GM12878 (cell line): ENCODE results near the gene OLFML3. TPM values are rescaled to one million over a fixed set of nuclear protein-coding genes. Genes with fewer than 3 reads are reported as not detected.

Experiments
- ATAC-seq: fragments of 200-7000 bp; cut with Tn5 transposase; 3 replicates; pipeline ENCODE4 v1.9.1; 2020; ENCODE audit warnings: mild to moderate bottlenecking, moderate library complexity
- BruUV-seq: library from RNA; stranded (reverse); fragments of 400-500 nt; replicated peaks from 2 replicates; lab custom pipeline; 2021; lab: Mats Ljungman, UMichigan
- CTCF ChIA-PET: fragments of 300-600 bp; sonication (Branson Sonifier 250); formaldehyde crosslinking; extraction: SDS; loops from one replicate; lab custom pipeline; 2021; ENCODE audit warnings: inconsistent platforms; lab: Yijun Ruan, JAX
- POLR2A ChIA-PET: fragments of 350-600 bp; formaldehyde crosslinking; extraction: SDS; loops from one replicate; lab custom pipeline; 2021; ENCODE audit warnings: inconsistent platforms; lab: Charles Lee
- RAD21 ChIA-PET: fragments of 300-600 bp; sonication (Branson Sonifier 250); formaldehyde crosslinking; loops from one replicate; lab custom pipeline; 2023; ENCODE audit warnings: antibody characterized with exemption; ENCODE audit not compliant: unreplicated experiment; lab: Charles Lee
- SMC1A ChIA-PET: fragments of 300-600 bp; sonication (Branson Sonifier 250); formaldehyde crosslinking; loops from one replicate; lab custom pipeline; 2023; ENCODE audit not compliant: unreplicated experiment, uncharacterized antibody; lab: Charles Lee
- DNase-seq: peaks from one replicate; pipeline ENCODE4 v3.0.0-alpha.2; 2011; ENCODE audit warnings: low read depth, low spot score
- FAIRE-seq: peaks from 3 replicates; lab custom pipeline; 2011; peaks lifted over from hg19 to GRCh38; lab: Jason Lieb, UNC
- H2AFZ ChIP-seq: 2 replicates; pipeline ENCODE4 v1.6.0; 2011; ENCODE audit warnings: low read depth, low read length, control low read depth; ENCODE audit not compliant: control insufficient read depth
- H3K27ac ChIP-seq: 2 replicates; pipeline ENCODE4 v1.5.1; 2011; ENCODE audit warnings: control low read depth; ENCODE audit not compliant: control insufficient read depth, insufficient read depth
- H3K27me3 ChIP-seq, 2 experiments: replicated peaks in 1 of 2; 2 replicates each; pipeline versions ENCODE4 v1.6.0 to v1.6.1; 2011; ENCODE audit warnings: low read length in 1 of 2; ENCODE audit not compliant: control insufficient read depth in 2 of 2, insufficient read depth in 2 of 2
- H3K36me3 ChIP-seq, 2 experiments: 2 replicates each; pipeline ENCODE4 v1.5.1; 2011; ENCODE audit warnings: low read length in 1 of 2; ENCODE audit not compliant: control insufficient read depth in 2 of 2, insufficient read depth in 2 of 2
- H3K4me1 ChIP-seq: 2 replicates; pipeline ENCODE4 v1.6.1; 2011; ENCODE audit warnings: mild to moderate bottlenecking, low read length, moderate library complexity, mixed read lengths; ENCODE audit not compliant: control insufficient read depth, insufficient read depth
- H3K4me2 ChIP-seq: 2 replicates; pipeline ENCODE4 v1.6.0; 2011; ENCODE audit warnings: control low read depth; ENCODE audit not compliant: control insufficient read depth, insufficient read depth
- H3K4me3 ChIP-seq: fragments of 200-600 bp; sonication (generic); 2 replicates; pipeline ENCODE4 v1.5.1; 2016
- H3K79me2 ChIP-seq: 2 replicates; pipeline ENCODE4 v1.6.0; 2011; ENCODE audit warnings: low read length; ENCODE audit not compliant: control insufficient read depth, insufficient read depth
- H3K9ac ChIP-seq: 2 replicates; pipeline ENCODE4 v1.8.0; 2011; ENCODE audit warnings: low read length, control low read depth, mixed read lengths; ENCODE audit not compliant: control insufficient read depth, insufficient read depth
- H3K9me3 ChIP-seq: replicated peaks from 3 replicates; pipeline ENCODE4 v1.5.1; 2011; ENCODE audit warnings: mild to moderate bottlenecking, low read length; ENCODE audit not compliant: control insufficient read depth, insufficient read depth
- H4K20me1 ChIP-seq: 2 replicates; pipeline ENCODE4 v1.6.0; 2011; ENCODE audit not compliant: control insufficient read depth, insufficient read depth
- BMI1 ChIP-seq: fragments of 450-650 bp; IDR thresholded peaks from 2 replicates; pipeline ENCODE4 v1.6.1; 2016; ENCODE audit warnings: mild to moderate bottlenecking, moderate library complexity, borderline replicate concordance
- CBX5 ChIP-seq: sonication (generic); IDR thresholded peaks from 2 replicates; pipeline ENCODE4 v1.6.1; 2016; ENCODE audit warnings: low read depth, moderate library complexity, mild to moderate bottlenecking, inconsistent platforms
- E4F1 ChIP-seq: fragments of 450-650 bp; IDR thresholded peaks from 2 replicates; pipeline ENCODE4 v1.6.1; 2018; ENCODE audit warnings: borderline replicate concordance, mild to moderate bottlenecking; ENCODE audit not compliant: partially characterized antibody
- FOS ChIP-seq: IDR thresholded peaks from 3 replicates; pipeline ENCODE4 v1.6.1; 2011; ENCODE audit warnings: borderline replicate concordance; ENCODE audit not compliant: insufficient read length; ENCODE audit errors: extremely low read depth
- MEF2A ChIP-seq: IDR thresholded peaks from 2 replicates; pipeline ENCODE4 v1.6.1; 2011; ENCODE audit warnings: low read depth, mild to moderate bottlenecking, low read length, moderate library complexity; ENCODE audit not compliant: insufficient read depth
- NFXL1 ChIP-seq: fragments of 450-650 bp; IDR thresholded peaks from 2 replicates; pipeline ENCODE4 v1.6.1; 2017; ENCODE audit warnings: antibody characterized with exemption, mild to moderate bottlenecking, borderline replicate concordance
- POU2F2 ChIP-seq: IDR thresholded peaks from 3 replicates; pipeline ENCODE4 v1.6.1; 2011; ENCODE audit warnings: low read depth, mild to moderate bottlenecking, low read length, borderline replicate concordance
- YBX1 ChIP-seq: fragments of 450-650 bp; IDR thresholded peaks from 2 replicates; pipeline ENCODE4 v1.6.1; 2016; ENCODE audit warnings: antibody characterized with exemption
- ZNF384 ChIP-seq: IDR thresholded peaks from 2 replicates; pipeline ENCODE4 v1.6.1; 2012; ENCODE audit warnings: low read depth, mild to moderate bottlenecking, low read length, improper control_type of control experiment, borderline replicate concordance
- WGBS: methylation state at CpG from one replicate; pipeline ENCODE4 v1.1.6; 2016; ENCODE audit warnings: low lambda C conversion rate; ENCODE audit not compliant: insufficient replicate concordance, insufficient coverage; ENCODE audit errors: missing lambda C conversion rate; 5-methylcytosine and 5-hydroxymethylcytosine counted together
- in situ Hi-C: fragments of 300-500 bp; cut with MboI; formaldehyde crosslinking; loops from 9 replicates; pipeline ENCODE4 v1.14.3; 2018; ENCODE audit warnings: mixed read lengths
- intact Hi-C: fragments of 100-400 bp; cut with micrococcal nuclease; formaldehyde crosslinking; loops from one replicate; pipeline ENCODE4 v1.14.2; 2022; ENCODE audit not compliant: unreplicated experiment
- polyA plus RNA-seq, 11 experiments: library from polyadenylated mRNA; depleted of rRNA in 4 of 11; unstranded in 6 of 11; stranded (reverse) in 5 of 11; fragments of >200 nt; fragmentation: Nextera tagmentation in 4 of 11; fragmentation: Illumina TruSeq in 1 of 11; extraction: Ambion mirVana in 4 of 11; extraction: Trizol in 1 of 11; gene quantifications; 1 replicate in 1 of 11; 2 replicates in 10 of 11; pipeline versions ENCODE4 v1.2.1 to v1.2.3, GENCODE V29; 2011 to 2016; ENCODE audit warnings: inconsistent platforms in 2 of 11, missing spikeins in 2 of 11, low read depth in 1 of 11
- total RNA-seq, 4 experiments: library from RNA; depleted of rRNA in 3 of 4; stranded (reverse); fragments of >200 nt in 3 of 4; fragmentation: Illumina TruSeq in 1 of 4; extraction: Trizol in 1 of 4; gene quantifications; 2 replicates each; pipeline versions ENCODE4 v1.2.1 to v1.2.3, GENCODE V29; 2013 to 2021

Gene OLFML3
- total and polyA plus RNA-seq, 10 of the 15 experiments (the other 5 are each of a cell fraction or from before 2014, with no cell fraction given): 0.03 TPM; not detected in 9

DNA sequence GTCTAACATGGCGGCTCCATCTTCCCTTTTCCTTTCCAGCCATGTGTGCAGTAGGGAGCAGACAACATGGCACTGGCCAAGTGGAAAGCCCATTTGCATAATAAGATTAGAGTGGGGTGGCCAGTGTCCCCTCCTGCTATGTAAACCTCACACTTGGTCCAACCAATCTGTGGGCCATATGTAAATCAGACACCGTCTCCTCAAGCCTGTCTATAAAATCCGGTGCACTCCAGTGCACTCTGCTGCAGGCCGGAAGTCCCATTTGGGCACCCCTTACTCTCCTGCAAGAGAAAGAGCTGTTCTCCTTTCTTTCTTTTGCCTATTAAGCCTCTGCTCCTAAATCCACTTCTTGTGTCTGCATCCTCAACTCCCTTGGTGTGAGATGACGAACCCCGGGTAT, 44.1 kb downstream of the OLFML3 start:
- in situ Hi-C loops: no loop called here
- ChIA-PET RAD21 (no interaction called here), CTCF (interaction anchor here (0.7 to 0.9 kb wide), 2 partner anchors 10 to 19 kb away, joined by 3 read pairs; no protein-coding TSS in a partner anchor), SMC1A (interaction anchor here (1.2 kb wide), 1 partner anchor 31 kb away, joined by 3 read pairs; no protein-coding TSS in a partner anchor), POLR2A (no interaction called here)
- Histone ChIP-seq H3K27ac (no peak overlapping the region), H3K4me1 (no peaks in the 10 kb centered on the region), H3K27me3 (no peaks in the 10 kb centered on the region; a peak in 2 of 4 replicates), H3K9me3 (no peaks in the 10 kb centered on the region; the same call in 2 of the 3 replicates), H3K4me2 (no peak overlapping the region), H2AFZ (no peak overlapping the region), H3K4me3 (no peak overlapping the region), H4K20me1 (no peaks in the 10 kb centered on the region), H3K9ac (no peak overlapping the region), H3K79me2 (no peaks in the 10 kb centered on the region), H3K36me3 (no peaks in the 10 kb centered on the region)
- intact Hi-C loops: no loop called here
- no peak for TF ChIP-seq ZNF384
- TF ChIP-seq BMI1: no peak
- TF ChIP-seq YBX1: no peak
- FAIRE-seq (no peak), DNase-seq (no peak), ATAC-seq (no peak)
- 58% methylated on average over 6 of the region's 6 CpGs for WGBS
- BruUV-seq: no TSS peak

DNA sequence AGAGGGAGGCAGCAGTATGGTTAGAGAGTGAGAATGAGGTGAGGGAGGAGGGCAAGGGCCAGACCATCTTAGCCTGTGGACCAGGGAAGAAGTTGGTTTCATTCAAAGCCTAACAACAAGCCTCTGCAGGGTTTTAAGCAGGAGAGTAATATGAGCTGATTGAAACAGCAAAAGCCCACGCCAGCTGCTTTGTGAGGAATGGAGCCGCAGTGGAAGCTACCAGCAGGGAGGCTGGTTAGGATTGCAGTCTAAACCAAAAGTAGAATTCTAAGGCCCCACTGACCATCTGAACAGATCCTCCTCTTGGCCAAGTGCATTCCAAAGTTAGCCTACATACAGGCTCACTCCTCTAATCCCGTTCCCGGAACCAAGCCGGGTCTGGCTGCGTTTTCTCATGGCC, 44.8 kb downstream of the OLFML3 start:
- TF ChIP-seq E4F1: no peak
- no peak for TF ChIP-seq POU2F2
- TF ChIP-seq NFXL1: no peak
- TF ChIP-seq MEF2A: no peak
- TF ChIP-seq CBX5: no peak
- no peak for TF ChIP-seq FOS
- TF ChIP-seq, all 136 proteins: peak for 0
- no peak overlapping the region for H2AFZ ChIP-seq
- no peak overlapping the region for H3K27ac ChIP-seq
- no TSS peak for BruUV-seq
- no peak for ATAC-seq
- in situ Hi-C loops: no loop called here
- DNase-seq: no peak
- intact Hi-C loops: no loop called here
- H3K4me1 ChIP-seq: no peaks in the 10 kb centered on the region
- ChIA-PET CTCF (interaction anchor here (0.7 to 0.9 kb wide), 2 partner anchors 9 to 19 kb away, joined by 3 read pairs; no protein-coding TSS in a partner anchor), RAD21 (no interaction called here), POLR2A (no interaction called here), SMC1A (interaction anchor here (0.6 kb wide), 1 partner anchor 14 kb away, joined by 3 read pairs; no protein-coding TSS in a partner anchor)
- 67% methylated on average over 6 of the region's 6 CpGs for WGBS
- no peaks in the 10 kb centered on the region for H3K36me3 ChIP-seq
- no peaks in the 10 kb centered on the region; a peak in 2 of 4 replicates for H3K27me3 ChIP-seq
- no peak overlapping the region for H3K4me2 ChIP-seq
- no peak overlapping the region for H3K9ac ChIP-seq
- no peak overlapping the region for H3K4me3 ChIP-seq
- H3K79me2 ChIP-seq: no peaks in the 10 kb centered on the region
- no peak for FAIRE-seq
- no peaks in the 10 kb centered on the region; the same call in 2 of the 3 replicates for H3K9me3 ChIP-seq
- H4K20me1 ChIP-seq: no peaks in the 10 kb centered on the region
